Neural progenitor cell (in vitro differentiated cells): ENCODE results near the gene CARS2. TPM values are rescaled to one million over a fixed set of nuclear protein-coding genes. Genes with fewer than 3 reads are reported as not detected.

Experiments
- DNase-seq: peaks from one replicate; pipeline ENCODE4 v3.0.0-alpha.2; 2016; ENCODE audit warnings: low spot score
- H2AFZ ChIP-seq: fragments of 200-600 bp; sonication (generic); replicated peaks from 2 replicates; pipeline ENCODE4 v1.6.1; 2016; ENCODE audit warnings: antibody characterized with exemption
- H3F3A ChIP-seq: fragments of 200-600 bp; sonication (generic); 2 replicates; pipeline ENCODE4 v1.6.1; 2016; ENCODE audit warnings: antibody characterized with exemption, low read depth
- H3K27ac ChIP-seq: fragments of 200-600 bp; sonication (generic); 2 replicates; pipeline ENCODE4 v1.5.1; 2016; ENCODE audit warnings: mild to moderate bottlenecking
- H3K27me3 ChIP-seq: fragments of 200-600 bp; sonication (generic); 2 replicates; pipeline ENCODE4 v1.6.1; 2016; ENCODE audit warnings: mild to moderate bottlenecking, moderate library complexity
- H3K36me3 ChIP-seq: fragments of 200-600 bp; sonication (generic); 2 replicates; pipeline ENCODE4 v1.5.1; 2016
- H3K4me1 ChIP-seq: fragments of 200-600 bp; sonication (generic); 2 replicates; pipeline ENCODE4 v1.6.1; 2016; ENCODE audit warnings: mixed run types
- H3K4me2 ChIP-seq: fragments of 200-600 bp; sonication (generic); 2 replicates; pipeline ENCODE4 v1.6.1; 2016
- H3K4me3 ChIP-seq: fragments of 200-600 bp; sonication (generic); 2 replicates; pipeline ENCODE4 v1.5.1; 2016
- H3K79me2 ChIP-seq: fragments of 200-600 bp; sonication (generic); 2 replicates; pipeline ENCODE4 v1.6.1; 2016; ENCODE audit warnings: low read depth
- H3K9ac ChIP-seq: fragments of 200-600 bp; sonication (generic); 2 replicates; pipeline ENCODE4 v1.6.1; 2016
- H3K9me3 ChIP-seq: fragments of 200-600 bp; sonication (generic); 2 replicates; pipeline ENCODE4 v1.5.1; 2016; ENCODE audit warnings: low read depth
- H4K20me1 ChIP-seq: fragments of 200-600 bp; sonication (generic); 2 replicates; pipeline ENCODE4 v1.6.1; 2016; ENCODE audit warnings: low read depth
- H3K27ac Mint-ChIP-seq: 3 replicates; pipeline ENCODE4 v1.8.0; 2021; ENCODE audit warnings: mixed read lengths
- H3K27me3 Mint-ChIP-seq: 2 replicates; pipeline ENCODE4 v1.8.0; 2022; ENCODE audit warnings: low read depth, mild to moderate bottlenecking, inconsistent platforms, moderate library complexity, mixed read lengths; ENCODE audit not compliant: insufficient read depth
- H3K36me3 Mint-ChIP-seq: 3 replicates; pipeline ENCODE4 v1.8.0; 2021; ENCODE audit warnings: mixed read lengths
- H3K4me1 Mint-ChIP-seq: 3 replicates; pipeline ENCODE4 v1.8.0; 2021; ENCODE audit warnings: mixed read lengths
- H3K4me3 Mint-ChIP-seq: 3 replicates; pipeline ENCODE4 v1.8.0; 2021; ENCODE audit warnings: mild to moderate bottlenecking, moderate library complexity, mixed read lengths
- H3K9me3 Mint-ChIP-seq: 3 replicates; pipeline ENCODE4 v1.8.0; 2020; ENCODE audit warnings: mixed read lengths
- CTCF ChIP-seq: fragments of 200-600 bp; sonication (generic); IDR thresholded peaks from 2 replicates; pipeline ENCODE4 v1.5.1; 2017; ENCODE audit warnings: antibody characterized with exemption, mild to moderate bottlenecking
- EZH2 ChIP-seq: fragments of 200-600 bp; sonication (generic); IDR thresholded peaks from 2 replicates; pipeline ENCODE4 v1.6.1; 2017; ENCODE audit warnings: antibody characterized with exemption, mild to moderate bottlenecking, moderate library complexity
- EZH2phosphoT487 ChIP-seq: fragments of 200-600 bp; sonication (generic); IDR thresholded peaks from 2 replicates; pipeline ENCODE4 v1.6.1; 2017; ENCODE audit warnings: antibody characterized with exemption
- total RNA-seq: library from RNA; depleted of rRNA; stranded (reverse); fragments of >200 nt; gene quantifications from 2 replicates; pipeline ENCODE4 v1.2.3, GENCODE V29; 2015; ENCODE audit warnings: low replicate concordance

CARS2 gene
- total RNA-seq, 1 donor from 2014 or later: 50.0 TPM

- H3F3A ChIP-seq: no peaks in the 10 kb centered on the region
- no peak for DNase-seq
- peaks cover 70% of the 10 kb centered on the region for H3K79me2 ChIP-seq
- no peak overlapping the region for H3K4me3 ChIP-seq
- H3K4me3 Mint-ChIP-seq: peak overlapping the region; percentile 94
- H3K4me1 Mint-ChIP-seq: peaks cover 19% of the 10 kb centered on the region
- peaks cover 6% of the 10 kb centered on the region for H3K9me3 Mint-ChIP-seq
- H3K9me3 ChIP-seq: no peaks in the 10 kb centered on the region
- H4K20me1 ChIP-seq: peaks cover 32% of the 10 kb centered on the region
- peak overlapping the region; percentile 95 for H3K4me2 ChIP-seq
- H3K36me3 ChIP-seq: no peaks in the 10 kb centered on the region
- peaks cover 8% of the 10 kb centered on the region for H3K4me1 ChIP-seq
- H3K27me3 ChIP-seq: peaks cover 13% of the 10 kb centered on the region
- H2AFZ ChIP-seq: no peak overlapping the region
- no peaks in the 10 kb centered on the region for H3K27me3 Mint-ChIP-seq
- no peak overlapping the region for H3K27ac Mint-ChIP-seq
- no peak for TF ChIP-seq EZH2phosphoT487
- TF ChIP-seq CTCF: no peak
- TF ChIP-seq EZH2: no peak
- no peak overlapping the region for H3K9ac ChIP-seq
- no peak overlapping the region for H3K27ac ChIP-seq
- no peaks in the 10 kb centered on the region for H3K36me3 Mint-ChIP-seq
Observed at GRCh38 chr13:110617321-110618072, 88.4 kb downstream of the CARS2 start.

- Mint-ChIP-seq H3K9me3 (peaks cover 6% of the 10 kb centered on the region), H3K36me3 (no peaks in the 10 kb centered on the region), H3K4me1 (peaks cover 19% of the 10 kb centered on the region), H3K27me3 (peaks cover 3% of the 10 kb centered on the region), H3K4me3 (peak overlapping the region; percentile 94), H3K27ac (peak overlapping the region; percentile 61)
- no peaks in the 10 kb centered on the region for H3K36me3 ChIP-seq
- peaks cover 8% of the 10 kb centered on the region for H3K4me1 ChIP-seq
- H3K27ac ChIP-seq: no peak overlapping the region
- peaks cover 59% of the 10 kb centered on the region for H3K79me2 ChIP-seq
- peak; percentile 56 for DNase-seq
- peak overlapping the region; percentile 62 for H3K9ac ChIP-seq
- peaks cover 23% of the 10 kb centered on the region for H3K27me3 ChIP-seq
- no peaks in the 10 kb centered on the region for H3K9me3 ChIP-seq
- H3K4me2 ChIP-seq: peak overlapping the region; percentile 95
- H3K4me3 ChIP-seq: peak overlapping the region; percentile 82
- no peaks in the 10 kb centered on the region for H3F3A ChIP-seq
- TF ChIP-seq EZH2phosphoT487: no peak
- peak; percentile 9 for TF ChIP-seq CTCF
- peaks cover 28% of the 10 kb centered on the region for H4K20me1 ChIP-seq
- peak overlapping the region; percentile 99 for H2AFZ ChIP-seq
Observed at GRCh38 chr13:110616103-110617101, 89.5 kb downstream of the CARS2 start.

- H3K4me1 Mint-ChIP-seq: peaks cover 19% of the 10 kb centered on the region
- peak within 1 kb of the TSS; percentile 62 for H3K9ac ChIP-seq
- H3K79me2 ChIP-seq: peaks cover 50% of the 10 kb centered on the region
- peak within 1 kb of the TSS; percentile 97 for H3K27ac Mint-ChIP-seq
- peak within 1 kb of the TSS; percentile 82 for H3K4me3 ChIP-seq
- H3K9me3 Mint-ChIP-seq: peaks cover 6% of the 10 kb centered on the region
- peaks cover 25% of the 10 kb centered on the region for H3K27me3 ChIP-seq
- H3K4me2 ChIP-seq: peak within 1 kb of the TSS; percentile 95
- H3K4me3 Mint-ChIP-seq: peak within 1 kb of the TSS; percentile 94
- no peaks in the 10 kb centered on the region for H3K36me3 ChIP-seq
- TF ChIP-seq CTCF (peak; percentile 6), EZH2phosphoT487 (no peak)
- peaks cover 6% of the 10 kb centered on the region for H3K27me3 Mint-ChIP-seq
- no peaks in the 10 kb centered on the region for H3K9me3 ChIP-seq
- no peaks in the 10 kb centered on the region for H3F3A ChIP-seq
- peak; percentile 80 for DNase-seq
- H3K27ac ChIP-seq: no peak within 1 kb of the TSS
- H4K20me1 ChIP-seq: peaks cover 28% of the 10 kb centered on the region
- H3K36me3 Mint-ChIP-seq: no peaks in the 10 kb centered on the region
- peak within 1 kb of the TSS; percentile 99 for H2AFZ ChIP-seq
- peaks cover 8% of the 10 kb centered on the region for H3K4me1 ChIP-seq
Observed at GRCh38 chr13:110615322-110616102, 90.4 kb downstream of the CARS2 start, which contains the start of gene NAXD. Gene NAXD (plus strand): TSS chr13:110615545. CDS start chr13:110615602, 57 bp downstream.
